GM23338 (cell line): ENCODE results near the gene OR52E2. TPM values are rescaled to one million over a fixed set of nuclear protein-coding genes. Genes with fewer than 3 reads are reported as not detected.

Source experiments
- ATAC-seq: fragments of 200-7000 bp; cut with Tn5 transposase; 3 replicates; pipeline ENCODE4 v1.9.1; 2020
- DNase-seq: peaks from one replicate; pipeline ENCODE4 v3.0.0-alpha.2; 2015; ENCODE audit warnings: low spot score
- H2AFZ ChIP-seq: fragments of 200-600 bp; sonication (generic); 2 replicates; pipeline ENCODE4 v1.8.0; 2016; ENCODE audit warnings: antibody characterized with exemption, mild to moderate bottlenecking, moderate library complexity
- H3F3A ChIP-seq: fragments of 200-600 bp; sonication (generic); replicated peaks from 2 replicates; pipeline ENCODE4 v1.8.0; 2017; ENCODE audit warnings: antibody characterized with exemption, mixed run types, low read depth
- H3K27ac ChIP-seq: fragments of 200-600 bp; sonication (generic); 2 replicates; pipeline ENCODE4 v1.6.1; 2016; ENCODE audit warnings: low read depth
- H3K27me3 ChIP-seq: fragments of 200-600 bp; sonication (generic); 2 replicates; pipeline ENCODE4 v1.8.0; 2016; ENCODE audit warnings: mild to moderate bottlenecking, mixed run types, moderate library complexity; ENCODE audit not compliant: insufficient read depth
- H3K36me3 ChIP-seq: fragments of 200-600 bp; sonication (generic); 2 replicates; pipeline ENCODE4 v1.8.0; 2016; ENCODE audit warnings: mild to moderate bottlenecking; ENCODE audit not compliant: insufficient read depth
- H3K4me1 ChIP-seq: fragments of 200-600 bp; sonication (generic); 2 replicates; pipeline ENCODE4 v1.8.0; 2016; ENCODE audit warnings: mild to moderate bottlenecking, moderate library complexity; ENCODE audit not compliant: insufficient read depth
- H3K4me2 ChIP-seq: fragments of 200-600 bp; sonication (generic); 2 replicates; pipeline ENCODE4 v1.7.1; 2017; ENCODE audit warnings: mixed run types
- H3K4me3 ChIP-seq: fragments of 200-600 bp; sonication (generic); 2 replicates; pipeline ENCODE4 v1.6.1; 2016; ENCODE audit warnings: mixed run types
- H3K79me2 ChIP-seq: fragments of 200-600 bp; sonication (generic); replicated peaks from 2 replicates; pipeline ENCODE4 v1.8.0; 2017; ENCODE audit warnings: mild to moderate bottlenecking; ENCODE audit not compliant: insufficient read depth
- H3K9me2 ChIP-seq: fragments of 200-600 bp; sonication (generic); 2 replicates; pipeline ENCODE4 v1.8.0; 2017; ENCODE audit not compliant: insufficient read depth
- H4K20me1 ChIP-seq: fragments of 200-600 bp; sonication (generic); replicated peaks from 2 replicates; pipeline ENCODE4 v1.8.0; 2017; ENCODE audit warnings: mild to moderate bottlenecking; ENCODE audit not compliant: insufficient read depth
- H3K27ac Mint-ChIP-seq: 2 replicates; pipeline ENCODE4 v1.8.0; 2020; ENCODE audit warnings: inconsistent platforms, mild to moderate bottlenecking, moderate library complexity, mixed read lengths
- H3K27me3 Mint-ChIP-seq: 3 replicates; pipeline ENCODE4 v1.8.0; 2022; ENCODE audit warnings: low read depth, mild to moderate bottlenecking, moderate library complexity, mixed read lengths, inconsistent platforms; ENCODE audit not compliant: insufficient read depth, poor library complexity
- H3K36me3 Mint-ChIP-seq: 3 replicates; pipeline ENCODE4 v1.8.0; 2021; ENCODE audit warnings: low read depth, mild to moderate bottlenecking, inconsistent platforms, moderate library complexity, mixed read lengths
- H3K4me1 Mint-ChIP-seq: 3 replicates; pipeline ENCODE4 v1.8.0; 2020; ENCODE audit warnings: mild to moderate bottlenecking, inconsistent platforms, mixed read lengths
- H3K4me3 Mint-ChIP-seq: 3 replicates; pipeline ENCODE4 v1.8.0; 2021; ENCODE audit warnings: moderate library complexity, mild to moderate bottlenecking, inconsistent platforms, mixed read lengths
- H3K9me3 Mint-ChIP-seq: 3 replicates; pipeline ENCODE4 v1.8.0; 2020; ENCODE audit warnings: moderate library complexity, mild to moderate bottlenecking, inconsistent platforms, mixed read lengths
- CTCF ChIP-seq, 2 experiments: fragments of 200-600 bp in 1 of 2; sonication (generic) in 1 of 2; conservative IDR thresholded peaks; 2 replicates each; pipeline versions ENCODE4 v1.5.1 to v1.6.1; 2016 to 2017; ENCODE audit warnings: antibody characterized with exemption in 2 of 2, low read depth in 2 of 2, mild to moderate bottlenecking in 2 of 2, moderate library complexity in 1 of 2
- ETS1 ChIP-seq: IDR thresholded peaks from 2 replicates; pipeline ENCODE4 v1.6.1; 2016; ENCODE audit warnings: antibody characterized with exemption
- EZH2phosphoT487 ChIP-seq: fragments of 200-600 bp; sonication (generic); IDR thresholded peaks from one replicate; pipeline ENCODE4 v1.8.1; 2018; ENCODE audit warnings: antibody characterized with exemption; ENCODE audit not compliant: unreplicated experiment
- NANOG ChIP-seq: IDR thresholded peaks from 2 replicates; pipeline ENCODE4 v1.6.1; 2016; ENCODE audit warnings: antibody characterized with exemption, borderline replicate concordance
- POLR2AphosphoS5 ChIP-seq: IDR thresholded peaks from 2 replicates; pipeline ENCODE4 v1.6.1; 2016; ENCODE audit warnings: antibody characterized with exemption, low read depth
- REST ChIP-seq: IDR thresholded peaks from one replicate; pipeline ENCODE4 v1.6.1; 2018; ENCODE audit warnings: antibody characterized with exemption; ENCODE audit not compliant: unreplicated experiment
- STAT1 ChIP-seq: IDR thresholded peaks from one replicate; pipeline ENCODE4 v1.6.1; 2016; ENCODE audit warnings: antibody characterized with exemption; ENCODE audit not compliant: unreplicated experiment
- ZNF114 ChIP-seq: fragments of 250-450 bp; sonication (Bioruptor Pico); IDR thresholded peaks from 2 replicates; pipeline ENCODE4 v1.5.0; 2020; ENCODE audit warnings: mild to moderate bottlenecking, moderate library complexity
- ZNF331 ChIP-seq: fragments of 250-450 bp; sonication (Bioruptor Pico); IDR thresholded peaks from 2 replicates; pipeline ENCODE4 v1.5.0; 2020; ENCODE audit warnings: low read depth, mild to moderate bottlenecking, moderate library complexity
- polyA plus RNA-seq: library from polyadenylated mRNA; unstranded; fragments of >200 nt; fragmentation: Nextera tagmentation; extraction: Ambion mirVana; gene quantifications from 2 replicates; pipeline ENCODE4 v1.2.1, GENCODE V29; 2016
- total RNA-seq: library from RNA; depleted of rRNA; stranded (reverse); fragments of >200 nt; shearing (Covaris generic); gene quantifications from 2 replicates; pipeline ENCODE4 v1.2.3, GENCODE V29; 2014

The OR52E2 gene
- total and polyA plus RNA-seq, 2 experiments from 2014 or later = not detected

GRCh38 chr11:5069272-5069671, 9.8 kb upstream of the OR52E2 start, which contains the start of gene OR52E1:
Gene OR52E1, plus strand, starts transcription at chr11:5069572.
- ATAC-seq (no peak), DNase-seq (no peak)
- Histone ChIP-seq H4K20me1 (no peaks in the 10 kb centered on the region), H3K27me3 (no peaks in the 10 kb centered on the region), H3K4me3 (no peak within 1 kb of the TSS), H3K79me2 (no peaks in the 10 kb centered on the region), H3K27ac (no peak within 1 kb of the TSS), H3F3A (no peaks in the 10 kb centered on the region), H3K36me3 (no peaks in the 10 kb centered on the region), H3K9me2 (0 out of 2 replicates have a peak, but pooled peaks cover 3% of the 10 kb centered on the region), H3K4me1 (no peaks in the 10 kb centered on the region), H2AFZ (no peak within 1 kb of the TSS), H3K4me2 (no peak within 1 kb of the TSS)
- H3K4me3 Mint-ChIP-seq = no peak within 1 kb of the TSS
- H3K4me1 Mint-ChIP-seq = peaks cover 5% of the 10 kb centered on the region; the same call in 2 of the 3 replicates
- H3K27me3 Mint-ChIP-seq = no peaks in the 10 kb centered on the region
- no peaks in the 10 kb centered on the region for H3K36me3 Mint-ChIP-seq
- TF ChIP-seq POLR2AphosphoS5 = no peak
- no peak for TF ChIP-seq ETS1
- TF ChIP-seq ZNF114 (CRISPR knock-in tag) = no peak
- TF ChIP-seq REST = no peak
- TF ChIP-seq CTCF (conservative IDR thresholded peaks at IDR 0.05; ENCODE audit: low read depth in 2 of 2) = no peak
- no peak for TF ChIP-seq STAT1
- TF ChIP-seq NANOG = no peak
- TF ChIP-seq EZH2phosphoT487 = no peak
- no peak within 1 kb of the TSS for H3K27ac Mint-ChIP-seq
- no peaks in the 10 kb centered on the region for H3K9me3 Mint-ChIP-seq

GRCh38 chr11:5065027-5065426, 5.6 kb upstream of the OR52E2 start:
- DNase-seq (no peak), ATAC-seq (no peak)
- Histone ChIP-seq H3K36me3 (no peaks in the 10 kb centered on the region), H3K4me2 (no peak overlapping the region), H3K9me2 (0 out of 2 replicates have a peak, but pooled peaks cover 3% of the 10 kb centered on the region), H4K20me1 (no peaks in the 10 kb centered on the region), H3K79me2 (no peaks in the 10 kb centered on the region), H3F3A (no peaks in the 10 kb centered on the region), H3K27me3 (no peaks in the 10 kb centered on the region), H2AFZ (no peak overlapping the region), H3K27ac (no peak overlapping the region), H3K4me3 (no peak overlapping the region), H3K4me1 (no peaks in the 10 kb centered on the region)
- Mint-ChIP-seq H3K27ac (no peak overlapping the region), H3K27me3 (no peaks in the 10 kb centered on the region), H3K4me1 (no peaks in the 10 kb centered on the region), H3K36me3 (no peaks in the 10 kb centered on the region), H3K4me3 (no peak overlapping the region), H3K9me3 (no peaks in the 10 kb centered on the region)
- TF ChIP-seq CTCF (conservative IDR thresholded peaks at IDR 0.05; ENCODE audit: low read depth in 2 of 2) = no peak
- TF ChIP-seq POLR2AphosphoS5 = no peak
- TF ChIP-seq REST = no peak
- TF ChIP-seq EZH2phosphoT487 = no peak
- TF ChIP-seq ZNF114 (CRISPR knock-in tag) = no peak
- no peak for TF ChIP-seq ZNF331
- no peak for TF ChIP-seq NANOG
